CD14-positive monocyte (primary cell): ENCODE data around the gene STK32B. TPM values are rescaled to one million over a fixed set of nuclear protein-coding genes. Genes with fewer than 3 reads are reported as not detected.
A peak's percentile ranks its signal among the peaks of the same experiment; 100 is the strongest.

Experiments
- DNase-seq, 3 donors: peaks; one replicate each; pipeline ENCODE4 v3.0.0-alpha.2; 2011 to 2022
- H2AFZ ChIP-seq: 2 replicates; pipeline ENCODE4 v1.6.0; 2012; ENCODE audit warnings: mild to moderate bottlenecking, low read depth, low read length, inconsistent platforms; ENCODE audit not compliant: insufficient read depth, poor library complexity, severe bottlenecking
- H3K27ac ChIP-seq, 2 donors: 1 replicate in 1 of 2; 2 replicates in 1 of 2; pipeline ENCODE4 v1.5.1; 2012 to 2013; ENCODE audit warnings: low read length in 2 of 2, control low read depth in 1 of 2, inconsistent platforms in 1 of 2, low read depth in 1 of 2, mild to moderate bottlenecking in 1 of 2
- H3K27me3 ChIP-seq, 2 donors: one replicate each; pipeline versions ENCODE4 v1.6.0 to v1.6.1; 2011 to 2013; ENCODE audit warnings: low read length in 2 of 2; ENCODE audit not compliant: control insufficient read depth in 2 of 2, insufficient read depth in 2 of 2
- H3K36me3 ChIP-seq, 2 donors: replicated peaks in 1 of 2; 1 replicate in 1 of 2; 2 replicates in 1 of 2; pipeline versions ENCODE4 v1.5.1 to v1.6.1; 2012 to 2013; ENCODE audit warnings: low read length in 2 of 2, control low read depth in 1 of 2, inconsistent platforms in 1 of 2, mild to moderate bottlenecking in 1 of 2; ENCODE audit not compliant: insufficient read depth in 2 of 2, control insufficient read depth in 1 of 2
- H3K4me1 ChIP-seq, 2 donors: 1 replicate in 1 of 2; 2 replicates in 1 of 2; pipeline versions ENCODE4 v1.5.1 to v1.6.1; 2012 to 2013; ENCODE audit warnings: low read length in 2 of 2, control low read depth in 1 of 2, inconsistent platforms in 1 of 2, mild to moderate bottlenecking in 1 of 2, moderate library complexity in 1 of 2; ENCODE audit not compliant: insufficient read depth in 2 of 2, control insufficient read depth in 1 of 2
- H3K4me2 ChIP-seq: replicated peaks from 2 replicates; pipeline ENCODE3; 2012; ENCODE audit warnings: low read length, moderate library complexity, mild to moderate bottlenecking; ENCODE audit not compliant: poor library complexity, severe bottlenecking; ENCODE audit errors: extremely low read depth
- H3K4me3 ChIP-seq, 3 experiments: fragments of 200-600 bp in 1 of 3; sonication (generic) in 1 of 3; replicated peaks in 1 of 3; 1 replicate in 2 of 3; 2 replicates in 1 of 3; pipeline ENCODE4 v1.5.1; 2011 to 2013; ENCODE audit warnings: low read length in 3 of 3, mild to moderate bottlenecking in 3 of 3, control low read depth in 2 of 3, low read depth in 2 of 3, inconsistent platforms in 1 of 3, moderate library complexity in 1 of 3
- H3K79me2 ChIP-seq: 2 replicates; pipeline ENCODE4 v1.6.0; 2012; ENCODE audit warnings: mild to moderate bottlenecking, control low read depth, inconsistent platforms, low read length, moderate library complexity; ENCODE audit not compliant: insufficient read depth
- H3K9ac ChIP-seq: 2 replicates; pipeline ENCODE4 v1.6.0; 2017; ENCODE audit warnings: low read length, mild to moderate bottlenecking; ENCODE audit not compliant: insufficient read depth, poor library complexity, severe bottlenecking
- H3K9me3 ChIP-seq, 2 donors: replicated peaks in 1 of 2; 1 replicate in 1 of 2; 2 replicates in 1 of 2; pipeline versions ENCODE4 v1.5.1 to v1.6.1; 2012 to 2013; ENCODE audit warnings: low read length in 2 of 2, control low read depth in 1 of 2; ENCODE audit not compliant: control insufficient read depth in 1 of 2, insufficient read depth in 1 of 2
- H4K20me1 ChIP-seq: 2 replicates; pipeline ENCODE4 v1.6.0; 2012; ENCODE audit warnings: mild to moderate bottlenecking, low read length, control low read depth, moderate library complexity; ENCODE audit not compliant: insufficient read depth
- H3K27ac Mint-ChIP-seq, 7 donors: one replicate each; pipeline ENCODE4 v1.8.0; 2020; ENCODE audit warnings: mild to moderate bottlenecking in 7 of 7, mixed read lengths in 7 of 7, moderate library complexity in 6 of 7, inconsistent platforms in 2 of 7
- H3K27me3 Mint-ChIP-seq, 3 donors: one replicate each; pipeline ENCODE4 v1.8.0; 2021 to 2022; ENCODE audit warnings: low read depth in 3 of 3, mild to moderate bottlenecking in 3 of 3, mixed read lengths in 3 of 3, moderate library complexity in 3 of 3, inconsistent platforms in 1 of 3
- H3K36me3 Mint-ChIP-seq, 2 donors: one replicate each; pipeline ENCODE4 v1.8.0; 2020; ENCODE audit warnings: mixed read lengths in 2 of 2, inconsistent platforms in 1 of 2, mild to moderate bottlenecking in 1 of 2
- H3K4me1 Mint-ChIP-seq: one replicate; pipeline ENCODE4 v1.8.0; 2020; ENCODE audit warnings: mild to moderate bottlenecking, mixed read lengths
- H3K4me3 Mint-ChIP-seq, 2 donors: one replicate each; pipeline ENCODE4 v1.8.0; 2020; ENCODE audit warnings: mild to moderate bottlenecking in 2 of 2, mixed read lengths in 2 of 2, moderate library complexity in 1 of 2
- H3K9me3 Mint-ChIP-seq, 7 donors: one replicate each; pipeline ENCODE4 v1.8.0; 2020 to 2022; ENCODE audit warnings: mixed read lengths in 7 of 7, mild to moderate bottlenecking in 6 of 7, moderate library complexity in 6 of 7, inconsistent platforms in 2 of 7
- WGBS: methylation state at CpG from one replicate; pipeline ENCODE4 v1.1.5; 2013; ENCODE audit warnings: missing lambda C conversion rate; ENCODE audit not compliant: insufficient coverage; 5-methylcytosine and 5-hydroxymethylcytosine counted together
- intact Hi-C, 2 donors: fragments of 100-400 bp; cut with micrococcal nuclease; formaldehyde crosslinking; loops; one replicate each; pipeline versions ENCODE4 v1.15.0 to v1.15.1; 2023
- polyA plus RNA-seq, 3 donors: library from polyadenylated mRNA; depleted of rRNA in 1 of 3; unstranded in 2 of 3; stranded (reverse) in 1 of 3; fragments of 300-500 nt in 2 of 3; fragments of >200 nt in 1 of 3; fragmentation: Illumina TruSeq in 2 of 3; gene quantifications; 1 replicate in 2 of 3; 2 replicates in 1 of 3; pipeline ENCODE4 v1.2.3, GENCODE V29; 2012 to 2021
- TF ChIP-seq, protein P1 (sequence below): fragments of 200-600 bp; IDR thresholded peaks from one replicate; pipeline ENCODE4 v1.8.0; 2022; ENCODE audit warnings: antibody characterized with exemption, mild to moderate bottlenecking

Gene STK32B
- polyA plus RNA-seq, 3 donors: 0.61 to 1.7 (median 0.75) TPM

DNA sequence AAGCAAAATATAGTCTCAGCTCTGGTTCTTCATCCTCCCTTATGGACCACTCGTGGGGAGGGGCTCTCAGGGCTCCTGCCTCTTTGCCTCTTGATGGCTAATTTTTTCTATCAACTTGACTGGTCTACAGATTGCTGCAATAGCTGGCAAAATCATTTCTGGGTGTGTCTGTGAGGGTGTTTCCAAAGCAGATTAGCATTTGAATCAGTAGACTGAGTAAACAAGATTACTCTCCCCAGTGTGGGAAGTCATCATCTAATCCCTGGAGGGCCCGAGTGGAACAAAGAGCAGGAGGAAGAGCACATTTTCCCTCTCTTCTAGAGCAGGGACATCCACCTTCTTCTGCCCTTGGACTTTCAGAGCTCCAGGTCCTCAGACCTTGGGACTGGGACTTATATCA lies 153.5 kb downstream of the STK32B start:
- Histone ChIP-seq H3K9ac (no peak overlapping the region), H3K4me3 (no peak overlapping the region), H3K27me3 (no peaks in the 10 kb centered on the region), H3K36me3 (no peaks in the 10 kb centered on the region), H4K20me1 (no peaks in the 10 kb centered on the region), H3K9me3 (peaks cover 0 to 11% of the 10 kb centered on the region in 2 donors), H3K27ac (no peak overlapping the region), H3K79me2 (no peaks in the 10 kb centered on the region), H2AFZ (no peak overlapping the region), H3K4me1 (no peaks in the 10 kb centered on the region), H3K4me2 (no peak overlapping the region)
- no peak overlapping the region for H3K4me3 Mint-ChIP-seq
- intact Hi-C loops: no loop called here
- DNase-seq: no peak
- peaks cover 0 to 31% (median 8%) of the 10 kb centered on the region in 7 donors for H3K9me3 Mint-ChIP-seq
- no peaks in the 10 kb centered on the region for H3K4me1 Mint-ChIP-seq
- TF ChIP-seq, protein P1, sequence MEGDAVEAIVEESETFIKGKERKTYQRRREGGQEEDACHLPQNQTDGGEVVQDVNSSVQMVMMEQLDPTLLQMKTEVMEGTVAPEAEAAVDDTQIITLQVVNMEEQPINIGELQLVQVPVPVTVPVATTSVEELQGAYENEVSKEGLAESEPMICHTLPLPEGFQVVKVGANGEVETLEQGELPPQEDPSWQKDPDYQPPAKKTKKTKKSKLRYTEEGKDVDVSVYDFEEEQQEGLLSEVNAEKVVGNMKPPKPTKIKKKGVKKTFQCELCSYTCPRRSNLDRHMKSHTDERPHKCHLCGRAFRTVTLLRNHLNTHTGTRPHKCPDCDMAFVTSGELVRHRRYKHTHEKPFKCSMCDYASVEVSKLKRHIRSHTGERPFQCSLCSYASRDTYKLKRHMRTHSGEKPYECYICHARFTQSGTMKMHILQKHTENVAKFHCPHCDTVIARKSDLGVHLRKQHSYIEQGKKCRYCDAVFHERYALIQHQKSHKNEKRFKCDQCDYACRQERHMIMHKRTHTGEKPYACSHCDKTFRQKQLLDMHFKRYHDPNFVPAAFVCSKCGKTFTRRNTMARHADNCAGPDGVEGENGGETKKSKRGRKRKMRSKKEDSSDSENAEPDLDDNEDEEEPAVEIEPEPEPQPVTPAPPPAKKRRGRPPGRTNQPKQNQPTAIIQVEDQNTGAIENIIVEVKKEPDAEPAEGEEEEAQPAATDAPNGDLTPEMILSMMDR: no peak
- no peak overlapping the region for H3K27ac Mint-ChIP-seq
- peaks cover 0 to 2% of the 10 kb centered on the region in 2 donors for H3K36me3 Mint-ChIP-seq
- WGBS: no CpG with 5 or more reads among the region's 2 CpGs
- H3K27me3 Mint-ChIP-seq: peaks cover 0 to 3% (median 0%) of the 10 kb centered on the region in 3 donors

DNA sequence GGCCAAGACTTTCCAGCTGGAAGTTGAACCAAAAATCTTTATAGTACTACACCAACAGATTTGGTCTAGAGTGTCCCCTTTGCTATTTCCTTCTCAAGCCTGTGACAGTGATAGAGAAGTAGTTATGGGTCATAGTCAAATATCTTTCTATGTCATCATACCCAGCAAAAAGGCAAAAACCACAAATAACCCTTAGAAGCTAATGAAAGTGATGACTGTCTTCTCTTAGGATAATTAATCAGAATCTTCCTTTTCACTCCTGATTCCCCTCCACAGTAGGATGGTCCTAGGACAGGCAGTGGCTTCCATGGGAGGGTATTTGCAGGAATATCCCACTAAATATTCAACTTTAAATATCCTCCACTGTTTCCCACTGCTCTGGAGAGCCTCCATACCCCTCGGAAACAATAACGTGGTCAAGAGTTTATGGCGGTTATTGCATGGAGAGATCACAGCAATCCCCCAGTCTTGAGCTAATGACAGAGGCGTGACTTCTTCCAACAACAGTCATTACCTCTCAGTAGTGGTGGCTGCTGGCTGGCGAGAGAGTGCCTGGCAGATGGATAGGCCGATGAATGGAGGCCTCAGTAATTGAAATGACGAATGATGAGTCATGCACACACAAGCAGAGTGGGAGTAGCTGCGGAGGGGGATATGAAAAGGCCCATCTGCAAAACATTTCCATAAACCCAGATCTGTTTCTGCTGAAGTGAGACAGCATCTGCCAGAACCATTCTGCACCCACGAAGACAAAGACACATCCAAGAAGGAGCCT lies 154.9 kb downstream of the STK32B start:
- Histone ChIP-seq H3K4me2 (no peak overlapping the region), H3K79me2 (no peaks in the 10 kb centered on the region), H4K20me1 (no peaks in the 10 kb centered on the region), H3K9me3 (peaks cover 0 to 11% of the 10 kb centered on the region in 2 donors), H3K9ac (no peak overlapping the region), H3K27ac (no peak overlapping the region), H3K36me3 (no peaks in the 10 kb centered on the region), H2AFZ (no peak overlapping the region), H3K4me3 (no peak overlapping the region), H3K4me1 (no peaks in the 10 kb centered on the region), H3K27me3 (no peaks in the 10 kb centered on the region)
- Mint-ChIP-seq H3K9me3 (peaks cover 0 to 28% (median 8%) of the 10 kb centered on the region in 7 donors), H3K27ac (peak overlapping the region in 1 of 7 donors; percentile 43), H3K4me3 (no peak overlapping the region), H3K36me3 (peaks cover 0 to 2% of the 10 kb centered on the region in 2 donors), H3K4me1 (no peaks in the 10 kb centered on the region), H3K27me3 (peaks cover 0 to 3% (median 0%) of the 10 kb centered on the region in 3 donors)
- intact Hi-C loops: no loop called here
- 100% methylated on average over 2 of the region's 9 CpGs for WGBS
- TF ChIP-seq, protein P1: no peak
- DNase-seq: no peak
